Colonic mucosa (tissue), 4 donors: ENCODE measurements around the gene METAP1D. TPM values are rescaled to one million over a fixed set of nuclear protein-coding genes. Genes with fewer than 3 reads are reported as not detected.
"Not testable (repeated sequence)": the region's sequence is repeated elsewhere in the genome, so short reads cannot be mapped to it uniquely, and the experiment has no call there.

Source experiments
- DNase-seq: peaks from one replicate; pipeline ENCODE4 v3.0.0-alpha.2; 2020
- H3K27ac ChIP-seq: fragments of 200-600 bp; one replicate; pipeline ENCODE4 v1.8.0; 2021
- H3K27me3 ChIP-seq: fragments of 200-600 bp; one replicate; pipeline ENCODE4 v1.8.0; 2021
- H3K36me3 ChIP-seq: fragments of 200-600 bp; one replicate; pipeline ENCODE4 v1.8.0; 2021
- H3K4me1 ChIP-seq: fragments of 200-600 bp; one replicate; pipeline ENCODE4 v1.8.0; 2021; ENCODE audit warnings: mild to moderate bottlenecking
- H3K4me3 ChIP-seq: fragments of 200-600 bp; one replicate; pipeline ENCODE4 v1.8.0; 2021
- H3K9ac ChIP-seq, 2 donors: one replicate each; pipeline ENCODE4 v1.7.0; 2013; ENCODE audit warnings: control low read depth in 2 of 2, low read depth in 2 of 2, low read length in 2 of 2
- H3K9me3 ChIP-seq: fragments of 200-600 bp; one replicate; pipeline ENCODE4 v1.8.0; 2021
- intact Hi-C: fragments of 100-400 bp; cut with DNase I; formaldehyde crosslinking; loops from one replicate; pipeline ENCODE4 v1.14.1; 2022
- total RNA-seq, 2 donors: library from RNA; stranded (reverse); fragmentation: NEBNext Ultra II Directional in 1 of 2; extraction: Animal tissue kit (Norgen Biotek cat#: 25700) in 1 of 2; gene quantifications; one replicate each; pipeline ENCODE4 v1.2.1, GENCODE V29; 2021
- TF ChIP-seq, protein P1 (sequence below): fragments of 200-600 bp; IDR thresholded peaks from one replicate; pipeline ENCODE4 v1.8.0; 2022; ENCODE audit warnings: antibody characterized with exemption, mild to moderate bottlenecking
- donor health status: healthy.
- donor health status: DM: no; HTN: no; CAD: no.
- donor health status: DM: no; HTN: no; CAD: no.

The METAP1D gene
- total RNA-seq, 2 donors from 2014 or later = 3.3 to 5.8 TPM

DNA sequence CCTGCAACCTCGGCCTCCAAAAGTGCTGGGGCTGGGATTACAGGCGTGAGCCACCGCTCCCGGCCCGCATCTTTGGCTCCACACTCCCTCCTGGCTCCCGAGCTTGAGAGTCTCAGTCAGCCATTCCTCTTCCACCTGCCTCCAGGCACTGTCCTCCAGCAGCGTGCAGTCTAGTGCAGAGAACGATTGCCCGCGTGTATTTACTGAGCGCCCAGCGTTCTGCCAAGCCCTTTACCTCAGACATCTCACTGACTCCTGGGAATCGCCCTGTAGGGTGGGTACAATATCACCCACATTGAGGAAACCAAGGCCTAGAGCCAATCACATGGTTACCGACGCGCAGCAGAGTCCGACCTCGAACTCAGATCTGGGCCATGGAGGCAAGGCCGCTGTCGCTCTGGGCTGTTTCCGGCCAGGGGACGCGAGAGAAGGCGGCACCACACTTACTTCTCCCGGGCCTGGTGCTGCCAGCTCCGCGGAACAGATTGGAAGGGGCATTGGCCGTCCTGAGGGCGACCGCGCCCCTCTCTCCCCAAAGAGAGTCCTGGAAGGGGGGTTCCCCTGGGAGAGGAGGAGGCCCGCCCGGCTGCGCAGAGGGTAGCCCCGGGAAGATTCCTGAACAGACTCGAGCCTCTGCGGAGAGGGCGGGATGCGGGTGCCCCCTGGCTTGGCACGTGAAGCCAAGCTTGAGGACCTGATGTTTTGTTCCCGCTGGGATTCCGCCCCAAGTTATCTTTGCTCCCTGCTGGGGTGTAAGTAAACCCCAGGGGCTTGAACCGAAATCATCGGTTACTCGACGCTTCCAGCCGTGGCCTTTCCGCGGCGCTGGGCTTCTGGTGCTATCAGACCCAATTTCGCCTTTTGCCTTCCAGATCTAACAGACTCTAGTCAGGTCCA, 108.2 kb downstream of the METAP1D start:
- no peaks in the 10 kb centered on the region for H3K36me3 ChIP-seq
- intact Hi-C loops = loop anchor here (10.0 kb wide), 2 partner anchors 403 to 533 kb away; no protein-coding TSS in a partner anchor
- H3K4me1 ChIP-seq = peaks cover 3% of the 10 kb centered on the region
- no peaks in the 10 kb centered on the region for H3K9me3 ChIP-seq
- H3K4me3 ChIP-seq = no peak overlapping the region
- H3K9ac ChIP-seq = no peak overlapping the region
- peaks cover 52% of the 10 kb centered on the region for H3K27me3 ChIP-seq
- DNase-seq = no peak
- TF ChIP-seq, protein P1, sequence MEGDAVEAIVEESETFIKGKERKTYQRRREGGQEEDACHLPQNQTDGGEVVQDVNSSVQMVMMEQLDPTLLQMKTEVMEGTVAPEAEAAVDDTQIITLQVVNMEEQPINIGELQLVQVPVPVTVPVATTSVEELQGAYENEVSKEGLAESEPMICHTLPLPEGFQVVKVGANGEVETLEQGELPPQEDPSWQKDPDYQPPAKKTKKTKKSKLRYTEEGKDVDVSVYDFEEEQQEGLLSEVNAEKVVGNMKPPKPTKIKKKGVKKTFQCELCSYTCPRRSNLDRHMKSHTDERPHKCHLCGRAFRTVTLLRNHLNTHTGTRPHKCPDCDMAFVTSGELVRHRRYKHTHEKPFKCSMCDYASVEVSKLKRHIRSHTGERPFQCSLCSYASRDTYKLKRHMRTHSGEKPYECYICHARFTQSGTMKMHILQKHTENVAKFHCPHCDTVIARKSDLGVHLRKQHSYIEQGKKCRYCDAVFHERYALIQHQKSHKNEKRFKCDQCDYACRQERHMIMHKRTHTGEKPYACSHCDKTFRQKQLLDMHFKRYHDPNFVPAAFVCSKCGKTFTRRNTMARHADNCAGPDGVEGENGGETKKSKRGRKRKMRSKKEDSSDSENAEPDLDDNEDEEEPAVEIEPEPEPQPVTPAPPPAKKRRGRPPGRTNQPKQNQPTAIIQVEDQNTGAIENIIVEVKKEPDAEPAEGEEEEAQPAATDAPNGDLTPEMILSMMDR = no peak
- no peak overlapping the region for H3K27ac ChIP-seq

DNA sequence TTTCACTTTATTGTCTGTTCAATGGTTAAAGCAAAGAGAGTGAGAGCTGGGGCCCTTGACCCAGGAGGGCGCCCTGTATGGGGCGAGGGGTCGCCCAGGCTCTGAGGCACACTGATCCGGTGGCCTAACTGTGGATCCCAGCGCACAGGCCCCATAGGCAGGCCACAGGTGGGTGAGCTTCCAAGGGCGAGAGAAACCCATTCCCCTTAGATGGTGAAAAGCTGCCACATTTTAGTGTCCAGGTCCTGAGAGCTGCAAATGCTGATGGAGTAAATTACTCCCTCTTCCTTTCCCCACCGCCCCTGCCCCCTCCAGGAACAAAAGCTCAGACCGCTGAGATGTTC, 108.8 kb downstream of the METAP1D start:
- no peak for DNase-seq
- Histone ChIP-seq H3K27me3 (peaks cover 46% of the 10 kb centered on the region), H3K4me1 (peaks cover 3% of the 10 kb centered on the region), H3K27ac (no peak overlapping the region), H3K9ac (no peak overlapping the region), H3K4me3 (no peak overlapping the region), H3K9me3 (no peaks in the 10 kb centered on the region), H3K36me3 (no peaks in the 10 kb centered on the region)
- intact Hi-C loops = loop anchor here (10.0 kb wide), 2 partner anchors 404 to 534 kb away; no protein-coding TSS in a partner anchor
- TF ChIP-seq, protein P1 = no peak

DNA sequence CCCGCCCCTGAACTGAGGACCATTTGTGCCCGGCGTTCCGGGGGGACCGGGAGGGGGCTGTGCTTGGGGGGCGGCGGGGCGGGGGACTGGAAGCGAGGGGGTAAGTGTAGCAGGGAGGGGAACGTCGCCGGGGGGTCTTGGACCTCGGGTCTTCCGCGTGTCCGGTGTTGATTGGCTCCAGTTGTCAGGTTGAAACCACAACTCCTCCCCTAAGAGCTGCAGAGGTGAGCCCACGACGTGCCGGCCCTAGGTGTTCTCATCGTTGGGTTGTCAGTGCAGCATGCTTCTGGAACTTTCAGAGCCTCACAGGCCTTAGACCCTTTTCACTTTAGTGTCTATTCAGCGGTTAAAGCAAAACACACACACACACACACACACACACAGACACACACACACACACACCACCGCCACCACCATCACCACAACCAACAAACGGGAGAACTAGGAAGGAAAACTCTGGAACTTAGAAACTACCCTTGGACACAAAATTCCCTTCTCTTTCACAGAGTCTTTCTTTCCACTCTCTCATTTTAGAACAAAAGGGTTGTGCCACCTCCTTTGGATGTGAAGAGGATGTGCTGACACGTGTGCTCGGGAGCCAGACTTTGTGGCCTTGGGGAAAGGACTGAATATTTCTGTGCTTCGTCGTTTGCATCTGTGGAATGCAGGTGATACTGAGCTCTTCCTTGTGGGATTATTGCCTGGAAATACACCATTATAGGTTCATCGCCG, 109.7 kb downstream of the METAP1D start:
- H3K27me3 ChIP-seq = peaks cover 41% of the 10 kb centered on the region
- intact Hi-C loops = loop anchor here (10.0 kb wide), 2 partner anchors 405 to 535 kb away; no protein-coding TSS in a partner anchor

DNA sequence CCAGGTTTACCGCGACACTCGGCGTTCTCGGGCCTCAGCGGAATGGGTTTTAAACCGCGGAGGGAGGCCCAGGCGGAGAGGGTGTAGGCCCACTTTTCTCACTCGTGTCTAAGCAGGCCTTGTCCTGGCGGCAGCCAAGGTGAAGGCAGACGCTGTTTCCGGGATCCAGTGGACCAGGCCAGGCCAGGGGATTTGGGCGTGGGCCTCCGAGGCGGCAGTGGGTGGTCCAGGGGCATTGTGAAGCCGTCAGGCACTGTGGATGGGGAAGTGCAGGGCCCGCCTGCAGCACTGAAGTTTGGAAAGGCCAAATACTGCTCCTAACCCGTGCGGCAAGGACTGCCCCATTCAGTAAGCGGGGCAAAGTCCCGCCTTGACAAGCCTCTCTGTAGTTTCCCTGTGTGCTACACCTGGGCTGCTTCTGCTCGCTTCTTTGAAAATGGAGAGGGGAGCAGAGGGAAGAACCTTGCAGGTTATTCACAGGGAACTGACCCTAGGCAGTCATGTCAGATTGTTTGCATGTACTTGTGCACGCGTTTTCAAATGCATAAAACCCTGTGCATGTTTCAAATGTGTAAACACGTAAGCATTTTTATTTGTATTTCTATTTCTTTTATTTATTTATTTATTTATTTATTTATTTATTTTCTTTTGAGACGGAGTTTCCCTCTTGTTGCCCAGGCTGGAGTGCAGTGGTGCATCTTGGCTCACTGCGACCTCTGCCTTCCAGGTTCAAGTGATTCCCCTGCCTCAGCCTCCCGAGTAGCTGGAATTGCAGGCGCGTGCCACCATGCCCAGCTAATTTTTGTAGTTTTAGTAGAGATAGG, 110.4 kb downstream of the METAP1D start:
- H3K27ac ChIP-seq = no peak overlapping the region
- H3K27me3 ChIP-seq = peaks cover 33% of the 10 kb centered on the region
- DNase-seq = no peak
- TF ChIP-seq, protein P1 = no peak
- no peak overlapping the region for H3K9ac ChIP-seq
- no peak overlapping the region for H3K4me3 ChIP-seq
- H3K9me3 ChIP-seq = no peaks in the 10 kb centered on the region
- intact Hi-C loops = loop anchor here (10.0 kb wide), 2 partner anchors 405 to 535 kb away; no protein-coding TSS in a partner anchor
- no peaks in the 10 kb centered on the region for H3K36me3 ChIP-seq
- H3K4me1 ChIP-seq = peaks cover 3% of the 10 kb centered on the region

More for the DNA sequence above, 109.7 kb downstream of the METAP1D start:
- H3K9ac ChIP-seq = no peak overlapping the region
- TF ChIP-seq, protein P1 = no peak
- H3K27ac ChIP-seq = no peak overlapping the region
- H3K4me3 ChIP-seq = no peak overlapping the region
- H3K36me3 ChIP-seq = no peaks in the 10 kb centered on the region
- H3K9me3 ChIP-seq = no peaks in the 10 kb centered on the region
- H3K4me1 ChIP-seq = peaks cover 3% of the 10 kb centered on the region
- no peak for DNase-seq

DNA sequence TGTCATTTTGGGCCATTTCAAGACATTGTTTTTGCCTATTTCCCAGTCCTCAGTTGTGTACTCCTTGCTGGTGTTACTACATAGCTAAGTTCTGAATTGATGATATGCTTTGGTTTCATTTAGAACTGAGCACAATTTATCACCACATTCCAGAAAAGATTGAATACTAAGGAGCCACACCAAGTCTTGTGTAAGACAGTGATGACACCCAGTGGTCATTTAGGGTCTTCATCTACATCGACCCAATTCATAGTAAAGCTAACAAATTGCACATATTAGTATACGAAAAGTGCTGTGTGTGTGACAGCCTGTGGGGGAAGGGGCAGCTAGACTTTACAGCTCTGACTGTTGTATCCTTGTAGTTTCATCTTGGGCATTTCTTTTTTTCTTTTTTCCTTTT, 113.9 kb downstream of the METAP1D start:
- H3K4me3 ChIP-seq = no peak overlapping the region
- H3K27ac ChIP-seq = no peak overlapping the region
- H3K9ac ChIP-seq = no peak overlapping the region
- no peaks in the 10 kb centered on the region for H3K27me3 ChIP-seq
- no peak for DNase-seq
- no peaks in the 10 kb centered on the region for H3K4me1 ChIP-seq
- TF ChIP-seq, protein P1 = no peak
- no peaks in the 10 kb centered on the region for H3K9me3 ChIP-seq
- H3K36me3 ChIP-seq = no peaks in the 10 kb centered on the region
- intact Hi-C loops = no loop called here

DNA sequence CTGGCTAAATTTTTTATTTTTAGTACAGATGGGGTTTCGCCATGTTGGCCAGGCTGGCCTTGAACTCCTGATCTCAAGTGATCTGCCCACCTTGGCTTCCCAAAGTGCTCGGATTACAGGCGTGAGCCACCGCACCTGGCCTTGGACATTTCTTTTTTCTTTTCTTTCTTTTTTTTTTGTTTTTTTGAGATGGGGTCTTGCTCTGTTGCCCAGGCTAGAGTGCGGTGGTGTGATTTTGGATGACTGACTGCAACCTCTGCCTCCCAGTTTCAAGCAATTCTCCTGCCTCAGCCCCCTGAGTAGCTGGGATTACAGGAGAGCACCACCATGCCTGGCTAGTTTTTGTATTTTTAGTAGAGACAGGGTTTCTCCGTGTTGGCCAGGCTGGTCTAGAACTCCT, 114.4 kb downstream of the METAP1D start:
- H3K4me3 ChIP-seq, H3K27me3 ChIP-seq, H3K27ac ChIP-seq, DNase-seq, intact Hi-C loops, H3K9me3 ChIP-seq, H3K36me3 ChIP-seq, H3K9ac ChIP-seq, H3K4me1 ChIP-seq: not testable (repeated sequence)
